ENCODE measurements around the gene PDGFC. TPM values are rescaled to one million over a fixed set of nuclear protein-coding genes. Genes with fewer than 3 reads are reported as not detected.

The PDGFC gene
- total and polyA plus RNA-seq, 2 donors, result 23.4 to 73.5 TPM

- Histone ChIP-seq H3K36me3 (ENCODE audit: insufficient read depth) (no peaks in the 10 kb centered on the region), H3K27ac (ENCODE audit: low read depth) (no peak overlapping the region), H3K4me1 (ENCODE audit: insufficient read depth) (no peaks in the 10 kb centered on the region), H3K4me3 (ENCODE audit: low read depth, low read length) (no peak overlapping the region)
- no peak for DNase-seq (ENCODE audit: extremely low spot score)
- WGBS, result 21% methylated on average over 2 of the region's 2 CpGs
Observed at GRCh38 chr4:156992943-156993342, 21.3 kb upstream of the PDGFC start.

- WGBS, result 88% methylated on average over 3 of the region's 3 CpGs
- Histone ChIP-seq H3K36me3 (ENCODE audit: insufficient read depth) (no peaks in the 10 kb centered on the region), H3K4me3 (ENCODE audit: low read depth, low read length) (no peak overlapping the region), H3K27ac (ENCODE audit: low read depth) (no peak overlapping the region), H3K4me1 (ENCODE audit: insufficient read depth) (no peaks in the 10 kb centered on the region)
- no peak for DNase-seq (ENCODE audit: extremely low spot score)
Observed at GRCh38 chr4:156991161-156991560, 19.6 kb upstream of the PDGFC start.

DNA sequence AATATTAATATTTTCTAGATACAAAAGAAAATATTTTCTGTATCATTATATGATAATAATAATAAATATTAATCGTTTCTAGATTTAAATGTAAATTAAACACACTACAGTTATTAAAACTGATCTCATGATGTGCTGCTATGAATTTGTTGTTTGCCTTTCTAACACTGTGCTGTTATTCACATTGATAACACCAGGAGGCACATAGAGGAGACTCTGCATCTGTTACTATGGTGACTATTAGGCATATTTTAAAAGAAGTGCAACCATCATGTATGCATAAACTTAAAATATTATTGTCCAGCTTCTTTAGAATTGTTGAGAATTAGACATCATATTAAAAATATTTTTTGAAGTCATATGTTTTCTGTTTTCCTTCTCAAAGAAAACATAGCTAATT is 11.8 kb upstream of the PDGFC start:
- H3K4me1 ChIP-seq (ENCODE audit: insufficient read depth), result no peaks in the 10 kb centered on the region
- 78% methylated on average over 1 of the region's 1 CpG for WGBS
- H3K36me3 ChIP-seq (ENCODE audit: insufficient read depth), result no peaks in the 10 kb centered on the region
- no peak overlapping the region for H3K27ac ChIP-seq (ENCODE audit: low read depth)
- no peak overlapping the region for H3K4me3 ChIP-seq (ENCODE audit: low read depth, low read length)
- DNase-seq (ENCODE audit: extremely low spot score), result no peak

- Histone ChIP-seq H3K4me3 (ENCODE audit: low read depth, low read length) (no peak overlapping the region), H3K4me1 (ENCODE audit: insufficient read depth) (no peaks in the 10 kb centered on the region), H3K27ac (ENCODE audit: low read depth) (no peak overlapping the region), H3K36me3 (ENCODE audit: insufficient read depth) (no peaks in the 10 kb centered on the region)
- 60% methylated on average over 3 of the region's 3 CpGs for WGBS
- DNase-seq (ENCODE audit: extremely low spot score), result no peak
Observed at GRCh38 chr4:156981262-156981769, 9.7 kb upstream of the PDGFC start.

DNA sequence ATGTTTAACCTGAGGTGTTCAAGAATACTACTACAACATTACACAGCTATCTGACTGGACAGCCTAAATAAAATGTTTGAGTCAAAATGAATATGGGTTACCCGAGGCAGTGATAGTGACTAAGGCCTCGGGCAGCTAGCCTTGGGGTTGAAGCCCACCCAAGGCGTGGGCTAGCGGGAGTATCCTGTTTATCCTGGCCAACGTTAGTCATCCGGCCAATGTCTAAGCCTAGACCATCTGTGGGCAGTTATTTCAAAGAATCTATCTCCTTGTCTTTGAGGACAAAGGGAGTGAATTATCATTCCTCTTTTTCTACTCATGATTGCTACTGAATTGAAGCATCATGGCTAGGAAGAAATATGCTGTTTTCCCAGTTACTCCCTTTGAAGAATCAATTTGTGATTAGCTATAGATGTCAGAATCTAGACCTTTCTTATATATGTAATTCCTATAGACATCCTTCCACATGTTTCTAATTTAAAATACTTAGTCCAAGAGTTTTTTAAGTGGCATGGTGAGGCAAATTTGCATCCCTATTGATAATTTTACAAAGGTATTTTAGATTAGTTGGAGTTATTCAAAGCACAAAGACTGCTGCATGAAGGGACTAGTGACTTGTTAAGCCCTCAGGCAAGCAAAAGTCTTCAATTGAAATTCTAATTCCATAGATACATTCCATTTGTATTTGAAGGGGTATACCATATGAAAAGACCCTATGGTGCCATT is 6.0 kb upstream of the PDGFC start:
- Histone ChIP-seq H3K27ac (ENCODE audit: low read depth) (no peak overlapping the region), H3K36me3 (ENCODE audit: insufficient read depth) (no peaks in the 10 kb centered on the region), H3K4me1 (ENCODE audit: insufficient read depth) (no peaks in the 10 kb centered on the region), H3K4me3 (ENCODE audit: low read depth, low read length) (no peak overlapping the region)
- DNase-seq (ENCODE audit: extremely low spot score), result no peak
- WGBS, result 77% methylated on average over 6 of the region's 6 CpGs

DNA sequence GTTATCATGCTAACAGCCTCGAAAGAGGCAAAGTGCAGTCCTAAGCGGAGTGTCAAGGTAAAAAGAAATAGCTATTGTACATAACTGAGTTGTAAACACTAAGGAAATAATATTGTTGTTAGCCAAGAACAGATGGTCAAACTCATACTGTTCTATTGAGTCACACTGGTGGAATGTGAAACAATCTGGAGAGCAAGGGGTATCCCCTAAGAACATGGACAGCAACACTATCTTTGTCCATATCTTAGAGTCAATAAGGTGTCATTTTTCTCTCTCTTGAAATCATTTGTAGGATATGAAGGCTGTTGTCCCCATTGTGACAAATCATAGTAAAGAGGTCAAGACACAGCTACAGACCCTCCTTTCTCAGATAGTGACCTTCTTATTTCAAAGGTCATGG is 4.5 kb upstream of the PDGFC start:
- Histone ChIP-seq H3K4me1 (ENCODE audit: insufficient read depth) (no peaks in the 10 kb centered on the region), H3K4me3 (ENCODE audit: low read depth, low read length) (no peak overlapping the region), H3K36me3 (ENCODE audit: insufficient read depth) (no peaks in the 10 kb centered on the region), H3K27ac (ENCODE audit: low read depth) (no peak overlapping the region)
- no peak for DNase-seq (ENCODE audit: extremely low spot score)
- 82% methylated on average over 2 of the region's 2 CpGs for WGBS

DNA sequence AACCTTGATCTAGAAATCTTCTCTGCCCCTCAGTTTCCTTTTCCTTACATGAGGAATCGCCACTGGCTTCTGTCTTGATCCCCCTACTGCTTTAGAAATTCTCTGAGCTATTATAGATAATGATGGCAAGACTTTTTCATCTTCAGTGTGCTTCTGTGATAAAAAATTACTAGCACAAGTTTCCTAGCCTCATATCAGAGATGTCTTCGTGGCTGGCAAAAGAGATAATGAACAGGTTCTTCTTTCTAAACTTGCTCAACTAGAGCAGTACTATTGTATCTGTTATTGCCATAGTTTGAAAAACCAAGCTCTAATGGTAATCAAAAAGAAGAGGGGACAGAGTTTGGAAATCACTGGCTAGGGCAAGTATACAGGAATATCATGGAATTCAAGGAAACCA is 4.1 kb upstream of the PDGFC start:
- no peaks in the 10 kb centered on the region for H3K36me3 ChIP-seq (ENCODE audit: insufficient read depth)
- H3K27ac ChIP-seq (ENCODE audit: low read depth), result peak overlapping the region; percentile 5
- WGBS, result 82% methylated on average over 2 of the region's 2 CpGs
- H3K4me3 ChIP-seq (ENCODE audit: low read depth, low read length), result no peak overlapping the region
- no peaks in the 10 kb centered on the region for H3K4me1 ChIP-seq (ENCODE audit: insufficient read depth)
- no peak for DNase-seq (ENCODE audit: extremely low spot score)

- H3K36me3 ChIP-seq (ENCODE audit: insufficient read depth), result no peaks in the 10 kb centered on the region
- no peaks in the 10 kb centered on the region for H3K4me1 ChIP-seq (ENCODE audit: insufficient read depth)
- DNase-seq (ENCODE audit: extremely low spot score), result no peak
- no peak overlapping the region for H3K4me3 ChIP-seq (ENCODE audit: low read depth, low read length)
- H3K27ac ChIP-seq (ENCODE audit: low read depth), result no peak overlapping the region
- 94% methylated on average over 1 of the region's 1 CpG for WGBS
Observed at GRCh38 chr4:156974264-156974663, 2.7 kb upstream of the PDGFC start.

GRCh38 chr4:156972379-156973015 is 898 bp upstream of the PDGFC start:
- DNase-seq (ENCODE audit: extremely low spot score), result no peak
- Histone ChIP-seq H3K36me3 (ENCODE audit: insufficient read depth) (no peaks in the 10 kb centered on the region), H3K4me3 (ENCODE audit: low read depth, low read length) (peak overlapping the region; percentile 96), H3K27ac (ENCODE audit: low read depth) (peak overlapping the region; percentile 88), H3K4me1 (ENCODE audit: insufficient read depth) (no peaks in the 10 kb centered on the region)
- WGBS, result 15% methylated on average over 8 of the region's 8 CpGs

GRCh38 chr4:156971165-156971675 is 379 bp downstream of the PDGFC start:
- Histone ChIP-seq H3K4me3 (ENCODE audit: low read depth, low read length) (peak overlapping the region; percentile 96), H3K4me1 (ENCODE audit: insufficient read depth) (no peaks in the 10 kb centered on the region), H3K27ac (ENCODE audit: low read depth) (peak overlapping the region; percentile 88), H3K36me3 (ENCODE audit: insufficient read depth) (no peaks in the 10 kb centered on the region)
- under 1% methylated on average over 51 of the region's 51 CpGs for WGBS
- DNase-seq (ENCODE audit: extremely low spot score), result no peak

GRCh38 chr4:156970501-156971164 is 966 bp downstream of the PDGFC start:
- Histone ChIP-seq H3K4me1 (ENCODE audit: insufficient read depth) (peaks cover 2% of the 10 kb centered on the region), H3K36me3 (ENCODE audit: insufficient read depth) (no peaks in the 10 kb centered on the region), H3K27ac (ENCODE audit: low read depth) (peak overlapping the region; percentile 72), H3K4me3 (ENCODE audit: low read depth, low read length) (peak overlapping the region; percentile 96)
- WGBS, result 1% methylated on average over 22 of the region's 22 CpGs
- DNase-seq (ENCODE audit: extremely low spot score), result no peak

DNA sequence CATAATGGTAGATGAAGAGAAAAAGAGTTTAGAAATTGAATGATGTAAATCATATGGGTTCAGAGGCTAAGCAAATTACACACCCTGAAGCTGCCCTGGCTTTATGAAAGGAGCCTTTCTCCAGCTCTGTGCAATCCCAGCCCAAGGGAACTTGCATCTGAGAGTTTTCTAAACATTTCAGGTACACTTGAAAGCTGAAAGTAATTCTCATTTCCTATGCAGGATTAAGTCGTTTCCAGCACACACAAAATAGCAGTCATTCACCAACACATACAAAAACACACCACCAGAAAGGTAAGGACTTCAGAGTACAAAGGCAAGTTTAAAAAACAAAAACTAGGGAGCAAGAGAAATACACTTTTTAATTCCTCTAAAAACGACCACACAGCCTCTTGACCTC is 1.7 kb downstream of the PDGFC start:
- 10% methylated on average over 2 of the region's 2 CpGs for WGBS
- DNase-seq (ENCODE audit: extremely low spot score), result no peak
- H3K27ac ChIP-seq (ENCODE audit: low read depth), result no peak overlapping the region
- no peaks in the 10 kb centered on the region for H3K36me3 ChIP-seq (ENCODE audit: insufficient read depth)
- H3K4me3 ChIP-seq (ENCODE audit: low read depth, low read length), result peak overlapping the region; percentile 96
- H3K4me1 ChIP-seq (ENCODE audit: insufficient read depth), result peaks cover 2% of the 10 kb centered on the region

DNA sequence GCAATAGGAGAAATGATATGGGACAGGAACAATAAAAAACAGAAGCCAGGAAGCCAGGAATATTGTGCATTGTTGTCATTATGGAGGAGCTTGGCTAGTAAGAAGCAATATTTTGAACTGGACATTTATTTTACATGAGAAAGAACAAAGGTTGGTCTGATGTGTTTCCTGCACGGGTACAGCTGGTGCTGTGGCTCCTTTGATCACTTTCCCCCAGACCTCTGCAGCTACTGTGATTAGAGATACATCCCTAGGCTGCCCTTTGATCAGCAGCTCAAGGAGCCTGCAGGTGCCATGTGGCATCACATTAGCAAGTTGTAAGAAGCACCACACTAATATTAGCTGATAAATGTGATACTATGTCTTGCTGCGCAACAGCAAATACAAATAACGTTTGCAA is 2.5 kb downstream of the PDGFC start:
- Histone ChIP-seq H3K27ac (ENCODE audit: low read depth) (no peak overlapping the region), H3K4me1 (ENCODE audit: insufficient read depth) (peaks cover 2% of the 10 kb centered on the region), H3K36me3 (ENCODE audit: insufficient read depth) (no peaks in the 10 kb centered on the region), H3K4me3 (ENCODE audit: low read depth, low read length) (peak overlapping the region; percentile 17)
- 40% methylated on average over 3 of the region's 3 CpGs for WGBS
- DNase-seq (ENCODE audit: extremely low spot score), result no peak

Data from urinary bladder (tissue), 4 donors.